Measurements from ENCODE around the gene DENND5B.
"Not testable (repeated sequence)": the region's sequence is repeated elsewhere in the genome, so short reads cannot be mapped to it uniquely, and the experiment has no call there.

Gene DENND5B

DNA sequence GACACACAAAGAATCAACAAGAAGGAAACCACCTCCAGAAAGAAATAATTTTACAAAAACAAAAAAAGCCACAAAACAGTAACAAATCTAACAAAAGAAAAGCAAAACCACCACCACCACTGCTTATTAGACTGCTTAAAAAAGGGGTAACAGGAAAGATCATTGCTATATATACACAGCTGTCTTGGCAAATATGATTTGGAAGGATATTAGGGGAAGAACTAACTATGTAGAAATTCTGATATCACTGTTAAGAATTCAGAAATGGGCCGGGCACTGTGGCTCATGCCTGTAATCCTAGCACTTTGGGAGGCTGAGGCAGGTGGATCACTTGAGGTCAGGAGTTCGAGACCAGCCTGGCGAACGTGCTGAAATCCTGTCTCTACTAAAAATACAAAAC lies 92.5 kb downstream of the DENND5B start:
- no peak for DNase-seq

DNA sequence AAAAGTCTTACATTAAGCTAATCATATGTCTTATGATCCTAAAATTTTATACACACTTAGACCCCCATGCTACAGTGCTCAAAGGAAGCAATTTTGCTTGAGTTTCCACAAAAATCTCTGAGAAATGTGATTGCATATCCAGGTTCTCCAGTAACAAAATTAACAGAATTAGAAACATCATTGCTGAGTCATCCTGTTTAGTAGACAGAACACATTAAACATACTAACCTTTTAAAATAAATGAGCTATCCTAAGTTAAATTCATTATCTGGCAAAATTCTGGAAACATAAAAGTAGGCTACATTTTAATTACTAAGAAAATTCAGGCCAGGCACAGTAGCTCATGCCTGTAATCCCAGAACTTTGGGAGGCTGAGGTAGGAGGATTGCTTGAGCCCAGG lies 94.7 kb downstream of the DENND5B start:
- no peak for DNase-seq

DNA sequence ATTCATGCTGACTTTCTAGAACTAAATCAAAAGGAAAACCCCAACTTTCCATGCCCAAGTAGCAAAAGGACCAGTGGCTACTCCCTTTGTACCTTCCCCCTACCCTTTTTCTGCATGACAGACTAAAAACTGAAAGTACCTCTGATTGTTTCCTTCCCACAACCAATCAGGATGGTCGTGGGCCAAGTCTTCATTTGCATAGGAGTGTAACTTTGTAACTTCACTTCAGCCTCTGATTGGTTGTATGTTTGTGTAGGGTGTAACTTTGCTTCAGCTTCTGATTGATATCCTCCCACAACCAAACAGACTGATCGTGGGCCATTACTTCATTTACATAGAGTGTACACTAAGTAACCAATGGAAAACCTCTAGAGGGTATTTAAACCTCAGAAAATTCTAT lies 96.5 kb downstream of the DENND5B start:
- no peak for DNase-seq

DNA sequence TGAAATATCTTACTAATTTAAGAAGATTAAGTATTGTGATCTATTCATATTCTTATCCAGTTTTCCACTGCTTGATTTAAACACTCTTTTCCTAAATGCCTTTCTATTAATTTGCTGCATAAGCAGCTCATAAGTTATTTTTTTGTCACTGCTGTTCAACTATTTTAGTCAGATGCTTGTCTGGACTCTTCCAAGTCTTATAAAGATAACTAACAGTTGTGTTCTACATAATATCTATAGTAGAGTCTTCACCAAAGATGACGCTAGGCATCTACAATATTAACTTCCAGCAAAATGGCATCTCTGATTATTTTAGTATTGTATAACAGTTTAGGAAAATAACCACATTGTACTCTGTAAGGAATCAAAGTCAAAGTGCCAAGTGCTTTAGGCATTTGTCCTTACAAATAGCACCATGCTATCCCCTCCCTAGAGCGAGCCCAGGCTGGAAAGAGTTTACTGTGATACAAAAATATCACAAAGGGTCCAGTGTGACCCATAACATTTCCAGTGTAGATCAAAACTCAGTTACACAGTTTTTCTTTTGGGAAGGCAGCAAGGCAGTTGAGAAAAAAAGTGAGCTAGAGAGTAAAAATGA lies 98.2 kb downstream of the DENND5B start:
- no peak for DNase-seq

DNA sequence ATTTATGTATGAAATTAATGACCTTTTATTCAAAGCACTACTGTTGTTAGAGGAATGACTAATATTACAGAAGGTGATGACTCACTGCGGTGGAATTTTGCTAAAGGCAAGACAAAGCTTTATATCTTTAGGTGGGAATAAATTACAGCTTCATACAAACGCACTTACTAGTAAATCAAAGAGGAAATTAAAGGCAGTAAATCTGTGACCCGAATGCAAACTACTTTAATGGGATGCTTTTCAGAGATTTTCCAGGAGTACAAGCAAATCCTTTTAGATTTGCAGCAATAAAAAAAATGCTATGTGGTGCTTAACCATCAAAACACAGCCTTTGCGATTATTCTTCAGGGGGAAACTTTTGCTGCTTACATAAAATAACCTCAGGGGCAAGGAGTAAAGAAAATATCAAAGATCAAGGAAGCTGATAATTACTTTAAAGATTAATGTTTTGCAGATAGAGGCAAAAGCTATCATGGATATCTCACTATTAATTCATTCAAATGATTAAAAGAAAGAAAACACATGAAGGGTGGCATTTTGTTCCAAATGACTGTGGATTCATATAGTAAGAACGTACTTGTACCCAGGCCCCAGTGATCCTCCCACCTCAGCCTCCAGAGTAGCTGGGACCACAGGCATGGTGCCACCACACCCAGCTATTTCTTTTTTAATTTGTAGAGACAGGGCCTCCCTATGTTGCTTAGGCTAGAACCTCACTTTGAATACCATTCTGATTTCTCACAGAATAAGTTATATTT lies 98.9 kb downstream of the DENND5B start:
- no peak for DNase-seq

DNA sequence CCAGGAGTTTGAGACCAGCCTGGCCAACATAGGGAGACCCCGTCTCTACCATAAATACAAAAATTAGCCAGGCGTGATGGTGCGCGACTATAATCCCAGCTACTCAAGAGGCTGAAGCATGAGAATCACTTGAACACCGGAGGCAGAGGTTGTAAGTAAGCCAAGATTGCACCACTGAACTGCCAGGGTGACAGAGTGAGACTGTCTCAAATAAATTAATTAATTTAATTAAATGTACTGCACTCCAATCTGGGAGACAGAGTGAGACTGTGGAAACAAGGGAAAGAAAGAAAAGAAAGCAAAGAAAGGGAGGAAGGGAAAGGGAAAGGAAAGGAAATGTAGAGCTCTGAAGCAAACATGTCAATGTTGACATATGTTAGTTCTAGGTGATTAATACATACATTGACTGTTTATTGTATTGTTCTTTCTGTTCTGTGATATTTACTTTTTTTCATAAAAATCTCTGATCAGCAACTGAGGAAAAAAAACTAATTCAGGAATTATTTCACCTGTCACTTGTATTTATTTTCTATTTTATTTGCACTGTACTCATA lies 99.6 kb downstream of the DENND5B start:
- DNase-seq = no peak

DNA sequence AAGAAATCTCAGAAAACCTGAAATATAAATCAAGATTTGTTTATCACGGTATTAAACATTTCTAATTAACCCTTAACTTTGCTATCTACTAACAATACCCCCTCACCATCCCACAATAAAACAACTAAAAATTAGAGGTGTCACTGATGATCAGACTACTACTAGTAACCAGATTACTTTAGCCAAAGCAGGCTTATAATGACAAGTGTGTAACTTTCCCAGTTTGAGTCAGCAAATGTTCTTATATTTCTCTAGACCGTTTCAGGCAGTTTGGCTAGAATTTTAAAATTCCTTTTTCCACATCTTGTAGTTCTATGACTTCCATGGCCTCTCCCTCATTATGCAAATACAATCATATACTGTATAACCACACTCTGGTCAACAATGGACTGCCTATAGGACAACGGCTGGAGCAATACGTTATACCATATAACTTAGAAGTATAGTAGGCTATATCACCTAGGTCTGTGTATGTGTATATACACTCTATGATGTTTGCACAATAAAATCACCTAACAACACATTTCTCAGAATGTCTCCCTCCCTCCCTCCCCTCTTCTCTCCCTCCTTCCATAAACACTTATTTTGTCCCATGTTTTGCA lies 102.1 kb downstream of the DENND5B start:
- no peak for DNase-seq

DNA sequence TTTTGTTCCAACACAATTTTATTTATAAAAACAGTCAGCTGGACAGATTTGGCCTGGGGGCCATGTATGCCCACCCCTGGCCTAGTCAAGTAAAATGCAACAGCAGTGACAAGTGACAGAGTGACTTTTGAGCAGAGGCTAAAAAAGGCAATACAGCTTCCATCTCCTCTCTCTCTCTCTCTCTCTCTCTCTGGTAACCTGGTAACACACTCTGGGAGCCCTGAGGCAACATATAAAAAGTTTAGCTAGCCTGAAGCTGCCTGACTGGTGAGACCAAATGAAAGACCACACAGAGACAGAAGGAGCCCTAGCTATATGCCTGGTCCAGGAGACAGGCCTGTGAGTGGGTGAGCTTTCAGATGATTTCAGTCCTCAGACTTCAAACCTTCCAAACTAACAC lies 105.4 kb downstream of the DENND5B start:
- no peak for DNase-seq

DNA sequence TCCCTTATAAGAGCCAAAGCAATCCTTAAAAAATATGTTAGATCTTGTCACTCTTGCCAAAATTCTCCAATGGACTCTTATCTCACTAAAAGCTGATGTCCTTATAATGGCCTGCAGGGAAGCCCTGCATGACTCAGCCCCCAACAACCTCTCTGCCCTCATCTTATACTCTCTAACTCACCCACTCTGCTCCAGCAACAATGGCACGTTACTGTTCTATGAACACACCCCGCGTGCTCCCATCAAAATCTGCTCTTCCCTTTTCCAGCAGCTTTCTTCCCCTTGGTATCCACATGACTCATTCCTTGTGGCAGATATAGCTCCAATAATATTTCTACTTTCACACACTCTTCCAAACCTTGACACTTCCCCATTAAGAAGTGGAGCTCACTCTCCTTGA lies 108.1 kb downstream of the DENND5B start:
- DNase-seq = no peak

DNA sequence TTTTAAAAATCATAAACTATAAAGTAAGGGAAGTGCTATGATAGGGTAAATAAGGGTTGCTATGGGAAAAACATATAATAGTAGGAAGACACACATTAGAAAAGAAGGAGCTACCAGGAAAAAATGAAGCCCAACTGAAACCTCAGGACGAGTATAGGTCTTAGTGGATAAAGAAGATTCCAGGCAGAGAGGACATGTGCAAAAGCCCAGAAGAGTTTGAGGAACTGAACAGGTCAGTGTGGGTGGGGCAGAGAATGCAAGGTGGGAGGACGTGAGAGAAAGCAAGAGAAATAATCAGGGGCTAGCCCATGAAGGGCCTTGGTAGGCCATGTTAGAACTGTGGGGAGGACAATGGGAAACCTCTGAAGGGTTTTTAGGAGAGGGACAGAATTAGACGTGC lies 109.5 kb downstream of the DENND5B start:
- DNase-seq = no peak

DNA sequence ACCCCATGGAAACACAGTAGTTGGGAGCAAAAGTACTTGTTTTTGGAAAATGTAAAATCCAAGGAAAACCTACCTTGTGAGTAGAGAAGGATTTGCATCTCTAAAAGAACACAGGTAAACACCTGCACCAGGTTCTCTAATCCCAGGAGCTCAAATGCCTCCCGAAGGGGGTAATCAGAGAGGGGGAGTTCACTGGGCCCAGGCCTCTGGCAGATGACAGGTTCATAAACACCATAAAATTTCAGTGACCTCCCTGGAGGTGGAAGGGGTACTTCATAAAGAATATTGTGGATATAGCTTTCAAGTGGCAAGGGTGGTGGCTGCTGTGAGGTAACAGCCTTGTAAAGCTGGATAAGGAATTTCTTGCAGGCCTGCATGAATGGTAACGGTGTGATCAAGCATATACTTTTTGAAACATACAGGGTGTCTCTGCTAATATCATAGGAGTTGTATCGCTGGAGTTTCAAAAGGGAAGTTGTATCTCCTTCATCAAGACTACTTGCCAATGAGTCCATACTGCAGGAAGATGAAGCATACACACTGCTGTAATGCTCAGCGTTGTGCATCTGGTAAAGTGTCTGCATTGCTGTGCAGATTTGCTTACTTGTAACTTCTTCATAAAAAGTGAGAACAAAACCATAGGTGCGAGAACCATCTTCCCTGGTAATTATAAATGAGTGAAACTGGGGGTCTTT lies 111.3 kb downstream of the DENND5B start:
- no peak for DNase-seq

DNA sequence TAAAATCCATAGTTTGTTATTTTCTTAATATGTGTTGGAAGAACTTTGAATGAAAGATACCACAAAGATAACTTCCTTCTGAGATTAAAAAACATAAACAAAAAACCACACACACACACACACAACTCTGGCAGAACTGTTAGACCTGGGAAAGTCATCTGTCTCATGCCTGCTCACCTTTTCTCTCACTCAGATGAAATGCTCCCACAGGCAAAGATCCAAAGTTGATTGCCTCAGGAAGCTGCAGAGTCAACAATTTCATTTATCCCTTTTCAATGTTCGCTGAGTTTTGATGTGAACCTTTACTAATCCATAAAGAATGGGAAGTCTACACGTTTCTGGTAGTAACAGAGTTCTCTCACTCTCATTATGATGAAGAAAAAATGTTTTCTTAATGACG lies 112.0 kb downstream of the DENND5B start:
- no peak for DNase-seq

DNA sequence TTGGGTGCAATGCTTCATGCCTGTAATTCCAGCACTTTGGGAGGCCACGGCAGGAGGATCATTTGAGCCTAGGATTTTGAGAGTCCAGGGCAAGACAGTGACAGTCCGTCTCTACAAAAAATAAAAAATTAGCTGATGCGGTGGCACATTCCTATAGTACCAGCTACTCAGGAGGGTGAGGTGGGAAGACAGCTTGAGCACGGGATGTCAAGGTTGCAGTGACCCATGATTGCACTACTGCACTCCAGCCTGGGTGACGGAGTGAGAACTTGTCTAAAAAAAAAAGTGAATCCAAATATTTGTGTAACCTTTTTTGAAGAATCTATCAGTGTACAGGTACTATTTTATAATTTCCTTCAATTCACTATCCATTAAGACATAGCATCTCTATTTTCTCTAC lies 112.5 kb downstream of the DENND5B start:
- DNase-seq = no peak

DNA sequence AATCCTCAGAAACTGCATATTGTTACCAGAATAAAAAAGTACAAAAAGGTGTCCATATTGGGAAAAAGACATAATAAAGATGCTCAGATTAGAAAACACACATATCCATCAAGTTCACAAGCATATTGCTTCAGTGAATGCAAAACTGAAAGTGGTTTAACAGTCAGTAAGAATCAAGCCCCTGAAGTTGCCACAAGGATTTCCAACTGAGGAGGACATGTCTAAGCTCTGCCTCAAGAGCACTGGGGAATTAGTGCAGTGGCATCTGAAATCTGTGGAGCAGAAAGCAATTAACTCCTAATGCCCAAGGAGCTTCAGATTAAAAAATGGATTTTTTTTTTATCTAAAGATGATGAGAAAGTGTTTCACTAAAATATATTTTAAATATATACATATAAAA lies 113.2 kb downstream of the DENND5B start:
- no peak for DNase-seq

DNA sequence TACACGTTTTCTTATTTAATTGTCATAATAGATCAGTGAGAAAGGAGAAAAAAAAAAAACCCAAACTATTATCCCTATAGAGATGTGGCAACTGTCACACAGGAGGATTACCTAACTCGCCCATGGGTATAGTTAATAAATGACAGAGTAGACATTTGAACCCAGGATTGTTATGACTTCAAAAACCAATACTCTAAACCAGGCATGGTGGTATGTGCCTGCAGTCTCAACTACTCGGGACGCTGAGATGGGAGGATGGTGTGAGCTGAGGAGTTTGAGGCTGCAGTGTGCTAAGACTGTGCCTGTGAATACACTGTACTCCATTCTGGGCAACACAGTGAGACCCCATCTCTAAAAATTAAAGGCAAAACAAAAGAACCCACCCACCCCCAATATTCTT lies 114.5 kb downstream of the DENND5B start:
- DNase-seq = no peak

DNA sequence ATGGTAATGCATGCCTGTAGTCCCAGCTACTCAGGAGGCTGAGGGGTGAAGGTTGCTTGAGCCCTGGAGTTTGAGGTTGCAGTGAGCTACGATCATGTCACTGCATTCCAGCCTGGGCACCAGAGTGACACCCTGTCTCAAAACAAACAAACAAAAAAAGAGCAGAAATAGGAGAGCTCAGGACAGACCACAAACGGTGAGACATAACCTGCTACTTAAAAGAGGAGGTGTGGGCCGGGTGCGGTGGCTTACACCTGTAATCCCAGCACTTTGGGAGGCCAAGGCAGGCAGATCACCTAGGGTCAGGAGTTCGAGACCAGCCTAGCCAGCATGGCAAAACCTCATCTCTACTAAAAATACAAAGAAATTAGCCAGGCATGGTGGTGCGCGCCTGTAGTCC lies 115.3 kb downstream of the DENND5B start:
- not testable (repeated sequence) for DNase-seq

DNA sequence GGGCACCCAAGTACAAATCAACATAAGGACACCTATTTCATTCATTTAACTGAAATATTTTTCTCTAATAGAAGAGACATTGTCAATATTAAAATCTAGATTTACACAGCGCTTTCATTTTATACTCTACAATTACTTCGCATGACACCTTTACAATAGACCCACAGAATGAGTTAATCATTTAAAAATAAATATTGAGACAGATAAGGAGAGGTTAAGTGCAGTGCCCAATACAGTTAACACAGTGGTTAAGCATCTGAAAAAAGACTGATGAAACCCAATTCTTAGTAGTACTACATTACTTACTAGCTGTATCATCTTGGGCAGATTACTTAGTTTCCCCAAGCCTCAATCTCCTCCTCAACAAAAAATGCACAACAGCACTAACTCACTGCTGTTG lies 116.2 kb downstream of the DENND5B start:
- DNase-seq = no peak

DNA sequence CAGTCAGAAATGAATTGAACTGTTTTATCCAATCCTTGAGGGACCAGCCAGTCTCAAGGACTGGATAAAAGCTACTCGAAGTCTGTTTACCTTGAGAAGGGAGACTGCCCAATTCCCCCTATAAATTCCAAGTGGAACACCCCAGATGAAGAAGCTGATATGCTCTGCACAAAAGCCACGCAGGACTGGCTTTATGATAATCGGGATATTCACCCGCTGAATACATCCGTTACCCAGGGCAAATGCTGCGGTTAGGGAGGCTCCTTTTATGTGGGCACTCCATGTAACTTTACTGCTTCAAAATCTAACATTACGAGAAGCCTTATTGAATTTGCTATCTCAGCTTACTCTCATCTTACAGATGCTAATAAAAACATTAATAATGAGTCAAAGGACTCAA lies 119.1 kb downstream of the DENND5B start:
- no peak for DNase-seq

DNA sequence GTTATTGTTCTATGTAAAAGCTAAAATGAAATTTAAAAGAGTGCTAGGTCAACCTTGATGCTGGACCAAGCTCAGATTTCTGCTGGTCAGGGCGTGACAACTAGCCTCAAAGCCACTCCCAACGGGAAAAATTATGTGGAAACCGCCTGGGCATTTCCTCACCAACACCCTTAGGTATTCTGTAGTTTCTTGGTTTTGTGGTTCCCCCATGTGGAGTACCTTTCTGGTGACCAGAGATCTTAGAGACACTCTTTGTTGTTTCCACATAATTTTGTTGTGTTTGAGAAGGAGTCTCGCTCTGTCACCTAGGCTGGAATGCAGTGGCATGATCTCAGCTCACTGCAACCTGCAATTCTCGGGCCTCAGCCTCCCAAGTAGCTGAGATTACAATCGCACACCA lies 119.9 kb downstream of the DENND5B start:
- no peak for DNase-seq

DNA sequence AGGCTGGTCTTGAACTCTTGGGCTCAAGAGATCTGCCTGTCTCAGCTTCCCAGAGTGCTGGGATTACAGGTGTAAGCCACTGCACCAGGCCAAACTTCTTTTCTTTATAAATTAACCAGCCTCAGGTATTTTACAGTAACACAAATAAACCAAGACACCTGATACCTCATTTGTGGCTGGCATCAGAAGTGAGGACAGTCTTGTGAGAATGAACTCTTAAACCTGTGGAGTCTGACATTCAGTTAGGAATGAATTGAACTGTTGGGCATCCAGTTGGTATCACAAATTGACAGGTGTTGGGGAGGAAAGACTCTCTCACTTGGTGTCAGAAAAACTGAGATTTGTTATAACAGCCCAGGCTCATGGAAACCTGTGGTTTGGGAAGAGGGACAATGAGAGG lies 120.5 kb downstream of the DENND5B start:
- DNase-seq = no peak

DNA sequence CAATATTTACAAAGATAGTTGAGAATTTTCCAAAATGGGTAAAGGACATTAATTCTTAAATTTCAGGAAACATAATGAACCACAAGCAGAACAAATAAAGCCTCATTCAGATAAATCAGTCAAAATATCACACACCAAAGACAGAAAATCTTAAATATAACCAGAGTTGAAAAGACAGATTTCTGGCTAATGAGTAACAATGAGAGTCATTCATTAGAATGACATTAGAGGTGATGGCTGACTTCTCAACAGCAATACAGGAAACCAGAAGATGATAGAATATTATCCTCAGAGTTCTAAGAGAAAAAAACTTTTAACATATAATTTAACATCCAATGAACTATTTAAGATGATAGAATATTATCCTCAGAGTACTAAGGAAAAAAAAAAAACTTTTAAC lies 124.2 kb downstream of the DENND5B start:
- DNase-seq = no peak

DNA sequence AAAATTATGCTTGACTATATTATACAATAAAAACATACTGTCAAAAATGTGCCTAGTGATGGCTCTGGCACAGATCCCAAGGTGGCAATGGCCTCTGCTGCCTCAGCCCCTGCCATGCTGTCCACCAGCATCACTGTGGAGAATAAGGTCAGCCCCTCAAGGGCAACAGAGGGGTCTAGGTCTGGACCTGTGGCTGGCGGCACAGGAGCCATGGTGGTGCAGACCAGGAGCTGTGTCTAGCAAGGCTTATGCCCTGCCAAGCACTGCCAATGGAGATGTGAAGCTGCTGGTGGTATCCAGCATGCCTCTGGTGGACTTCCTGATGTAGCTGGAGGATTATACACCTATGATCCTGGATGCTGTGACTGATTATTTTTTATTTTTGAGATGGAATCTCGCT lies 125.9 kb downstream of the DENND5B start:
- DNase-seq = no peak

DNA sequence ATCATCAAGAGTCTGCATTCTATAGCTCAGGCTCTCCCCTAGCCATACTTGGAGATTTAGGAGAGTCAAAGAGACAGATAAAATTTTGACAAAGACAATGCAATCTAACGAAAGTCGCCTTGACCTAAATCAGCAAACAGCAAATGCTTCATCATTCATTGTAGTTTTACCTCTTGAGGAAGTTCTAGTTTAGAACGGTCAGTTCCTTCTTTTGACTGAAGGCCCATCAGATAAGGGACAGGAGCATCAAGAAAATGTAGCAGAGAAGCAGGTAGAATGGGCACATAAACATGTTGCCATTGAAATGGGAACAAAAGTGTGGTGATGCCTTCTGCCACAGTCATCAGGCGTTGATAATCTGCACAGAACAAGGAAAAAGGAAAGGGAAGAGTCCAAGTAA lies 130.9 kb downstream of the DENND5B start:
- DNase-seq = no peak

DNA sequence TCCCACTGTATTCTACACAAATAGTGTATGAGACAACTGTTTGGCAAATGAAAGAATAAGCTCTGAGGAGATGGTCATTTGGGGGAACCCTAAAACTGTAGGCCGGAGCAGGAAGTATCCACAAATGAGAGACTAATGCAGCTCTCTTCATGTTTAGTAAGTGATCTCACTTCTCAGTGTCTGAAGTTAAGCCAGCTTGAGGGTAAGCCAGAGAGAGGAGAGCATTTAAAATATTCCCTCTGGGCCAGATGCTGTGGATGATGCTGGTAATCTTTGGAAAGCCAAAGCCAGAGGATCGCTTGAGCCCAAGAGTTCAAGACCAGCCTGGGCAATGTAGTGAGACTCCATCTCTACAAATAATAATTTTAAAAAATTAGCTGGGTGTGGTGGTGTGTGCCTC lies 134.4 kb downstream of the DENND5B start:
- no peak for DNase-seq
